Measurements from ENCODE around the gene B4GALNT1. TPM values are rescaled to one million over a fixed set of nuclear protein-coding genes. Genes with fewer than 3 reads are reported as not detected.

Gene B4GALNT1
- total and polyA plus RNA-seq, 9 donors: 1.4 to 2.9 (median 2.3) TPM

Other genes with a start within 250 kb of the B4GALNT1 start
- gene R3HDM2, start 202.2 kb downstream of the B4GALNT1 start, total RNA-seq: 20.2 TPM
- 10 to 100 TPM; 32.8 to 52.6 (median 40.4) TPM for gene R3HDM2, start 202.2 kb downstream of the B4GALNT1 start, polyA plus RNA-seq (ENCODE audit: insufficient read depth in 1 of 8, insufficient read length in 8 of 8, low replicate concordance in 1 of 8)
- not detected for gene INHBC, start 198.4 kb downstream of the B4GALNT1 start, total RNA-seq
- under 1 TPM in 7 of 8 donors, not detected in 1; 0.07 to 0.19 (median 0.12) TPM for gene INHBC, start 198.4 kb downstream of the B4GALNT1 start, polyA plus RNA-seq (ENCODE audit: insufficient read depth in 1 of 8, insufficient read length in 8 of 8, low replicate concordance in 1 of 8)
- gene INHBE, start 177.9 kb downstream of the B4GALNT1 start, total RNA-seq: 1.8 TPM
- 1 to 10 TPM; 1.4 to 2.9 (median 2.1) TPM for gene INHBE, start 177.9 kb downstream of the B4GALNT1 start, polyA plus RNA-seq (ENCODE audit: insufficient read depth in 1 of 8, insufficient read length in 8 of 8, low replicate concordance in 1 of 8)
- gene GLI1, start 173.4 kb downstream of the B4GALNT1 start, total RNA-seq: 7.1 TPM
- 10 to 100 TPM in 4 of 8 donors, 1 to 10 TPM in 4; 8.4 to 16.2 (median 9.9) TPM for gene GLI1, start 173.4 kb downstream of the B4GALNT1 start, polyA plus RNA-seq (ENCODE audit: insufficient read depth in 1 of 8, insufficient read length in 8 of 8, low replicate concordance in 1 of 8)
- 3.6 TPM for gene ARHGAP9, start 153.3 kb downstream of the B4GALNT1 start, total RNA-seq
- gene ARHGAP9, start 153.3 kb downstream of the B4GALNT1 start, polyA plus RNA-seq (ENCODE audit: insufficient read depth in 1 of 8, insufficient read length in 8 of 8, low replicate concordance in 1 of 8): 1 to 10 TPM; 4.6 to 6.9 (median 5.6) TPM
- gene MARS1, start 145.1 kb downstream of the B4GALNT1 start, total RNA-seq: 82.0 TPM
- gene MARS1, start 145.1 kb downstream of the B4GALNT1 start, polyA plus RNA-seq (ENCODE audit: insufficient read depth in 1 of 8, insufficient read length in 8 of 8, low replicate concordance in 1 of 8): 10 to 100 TPM; 82.0 to 99.3 (median 92.3) TPM
- gene DDIT3, start 112.7 kb downstream of the B4GALNT1 start, total RNA-seq: 28.3 TPM
- 10 to 100 TPM in 7 of 8 donors, 1 to 10 TPM in 1; 9.7 to 17.9 (median 13.1) TPM for gene DDIT3, start 112.7 kb downstream of the B4GALNT1 start, polyA plus RNA-seq (ENCODE audit: insufficient read depth in 1 of 8, insufficient read length in 8 of 8, low replicate concordance in 1 of 8)
- 11.0 TPM for gene MBD6, start 110.4 kb downstream of the B4GALNT1 start, total RNA-seq
- gene MBD6, start 110.4 kb downstream of the B4GALNT1 start, polyA plus RNA-seq (ENCODE audit: insufficient read depth in 1 of 8, insufficient read length in 8 of 8, low replicate concordance in 1 of 8): 10 to 100 TPM; 27.3 to 55.5 (median 33.1) TPM
- gene DCTN2, start 86.0 kb downstream of the B4GALNT1 start, total RNA-seq: 108 TPM
- 100 to 1,000 TPM; 139 to 174 (median 155) TPM for gene DCTN2, start 86.0 kb downstream of the B4GALNT1 start, polyA plus RNA-seq (ENCODE audit: insufficient read depth in 1 of 8, insufficient read length in 8 of 8, low replicate concordance in 1 of 8)
- gene KIF5A, start 83.2 kb downstream of the B4GALNT1 start, total RNA-seq: 0.04 TPM
- under 1 TPM in 7 of 8 donors, not detected in 1; 0.07 to 0.85 (median 0.12) TPM for gene KIF5A, start 83.2 kb downstream of the B4GALNT1 start, polyA plus RNA-seq (ENCODE audit: insufficient read depth in 1 of 8, insufficient read length in 8 of 8, low replicate concordance in 1 of 8)
- gene PIP4K2C, start 42.0 kb downstream of the B4GALNT1 start, total RNA-seq: 8.9 TPM
- gene PIP4K2C, start 42.0 kb downstream of the B4GALNT1 start, polyA plus RNA-seq (ENCODE audit: insufficient read depth in 1 of 8, insufficient read length in 8 of 8, low replicate concordance in 1 of 8): 10 to 100 TPM; 10.2 to 14.3 (median 11.7) TPM
- gene DTX3, start 28.4 kb downstream of the B4GALNT1 start, total RNA-seq: 20.5 TPM
- gene DTX3, start 28.4 kb downstream of the B4GALNT1 start, polyA plus RNA-seq (ENCODE audit: insufficient read depth in 1 of 8, insufficient read length in 8 of 8, low replicate concordance in 1 of 8): 10 to 100 TPM; 23.0 to 36.2 (median 29.4) TPM
- 32.3 TPM for gene ARHGEF25, start 21.8 kb downstream of the B4GALNT1 start, total RNA-seq
- 10 to 100 TPM; 33.3 to 51.2 (median 40.3) TPM for gene ARHGEF25, start 21.8 kb downstream of the B4GALNT1 start, polyA plus RNA-seq (ENCODE audit: insufficient read depth in 1 of 8, insufficient read length in 8 of 8, low replicate concordance in 1 of 8)
- 146 TPM for gene OS9, start 60.9 kb upstream of the B4GALNT1 start, total RNA-seq
- gene OS9, start 60.9 kb upstream of the B4GALNT1 start, polyA plus RNA-seq (ENCODE audit: insufficient read depth in 1 of 8, insufficient read length in 8 of 8, low replicate concordance in 1 of 8): 100 to 1,000 TPM; 114 to 169 (median 131) TPM
- gene AGAP2, start 105.5 kb upstream of the B4GALNT1 start, total RNA-seq: 3.2 TPM
- gene AGAP2, start 105.5 kb upstream of the B4GALNT1 start, polyA plus RNA-seq (ENCODE audit: insufficient read depth in 1 of 8, insufficient read length in 8 of 8, low replicate concordance in 1 of 8): 10 to 100 TPM in 6 of 8 donors, 1 to 10 TPM in 2; 8.8 to 13.1 (median 11.0) TPM
- 26.3 TPM for gene TSPAN31, start 111.8 kb upstream of the B4GALNT1 start, total RNA-seq
- gene TSPAN31, start 111.8 kb upstream of the B4GALNT1 start, polyA plus RNA-seq (ENCODE audit: insufficient read depth in 1 of 8, insufficient read length in 8 of 8, low replicate concordance in 1 of 8): 10 to 100 TPM; 37.1 to 52.5 (median 45.9) TPM
- 92.1 TPM for gene CDK4, start 119.1 kb upstream of the B4GALNT1 start, total RNA-seq
- 100 to 1,000 TPM; 144 to 192 (median 173) TPM for gene CDK4, start 119.1 kb upstream of the B4GALNT1 start, polyA plus RNA-seq (ENCODE audit: insufficient read depth in 1 of 8, insufficient read length in 8 of 8, low replicate concordance in 1 of 8)
- gene MARCHF9, start 121.9 kb upstream of the B4GALNT1 start, total RNA-seq: 5.6 TPM
- gene MARCHF9, start 121.9 kb upstream of the B4GALNT1 start, polyA plus RNA-seq (ENCODE audit: insufficient read depth in 1 of 8, insufficient read length in 8 of 8, low replicate concordance in 1 of 8): 10 to 100 TPM in 1 of 8 donors, 1 to 10 TPM in 7; 6.8 to 12.0 (median 7.8) TPM
- gene CYP27B1, start 133.9 kb upstream of the B4GALNT1 start, total RNA-seq: 0.62 TPM
- 1 to 10 TPM in 5 of 8 donors, under 1 TPM in 3; 0.51 to 1.3 (median 1.1) TPM for gene CYP27B1, start 133.9 kb upstream of the B4GALNT1 start, polyA plus RNA-seq (ENCODE audit: insufficient read depth in 1 of 8, insufficient read length in 8 of 8, low replicate concordance in 1 of 8)
- gene METTL1, start 138.9 kb upstream of the B4GALNT1 start, total RNA-seq: 15.3 TPM
- gene METTL1, start 138.9 kb upstream of the B4GALNT1 start, polyA plus RNA-seq (ENCODE audit: insufficient read depth in 1 of 8, insufficient read length in 8 of 8, low replicate concordance in 1 of 8): 10 to 100 TPM; 20.2 to 33.6 (median 24.1) TPM
- 3.9 TPM for gene EEF1AKMT3, start 139.4 kb upstream of the B4GALNT1 start, total RNA-seq
- 1 to 10 TPM; 5.6 to 8.7 (median 6.9) TPM for gene EEF1AKMT3, start 139.4 kb upstream of the B4GALNT1 start, polyA plus RNA-seq (ENCODE audit: insufficient read depth in 1 of 8, insufficient read length in 8 of 8, low replicate concordance in 1 of 8)
- 24.2 TPM for gene TSFM, start 149.6 kb upstream of the B4GALNT1 start, total RNA-seq
- gene TSFM, start 149.6 kb upstream of the B4GALNT1 start, polyA plus RNA-seq (ENCODE audit: insufficient read depth in 1 of 8, insufficient read length in 8 of 8, low replicate concordance in 1 of 8): 10 to 100 TPM; 26.2 to 38.6 (median 30.0) TPM
- gene AVIL, start 185.5 kb upstream of the B4GALNT1 start, total RNA-seq: 9.0 TPM
- 10 to 100 TPM in 4 of 8 donors, 1 to 10 TPM in 4; 6.5 to 25.3 (median 10.3) TPM for gene AVIL, start 185.5 kb upstream of the B4GALNT1 start, polyA plus RNA-seq (ENCODE audit: insufficient read depth in 1 of 8, insufficient read length in 8 of 8, low replicate concordance in 1 of 8)
- 94.3 TPM for gene CTDSP2, start 213.5 kb upstream of the B4GALNT1 start, total RNA-seq
- 100 to 1,000 TPM; 153 to 215 (median 195) TPM for gene CTDSP2, start 213.5 kb upstream of the B4GALNT1 start, polyA plus RNA-seq (ENCODE audit: insufficient read depth in 1 of 8, insufficient read length in 8 of 8, low replicate concordance in 1 of 8)

Data from muscle of leg (tissue), 9 donors.